HG02759 (cell line): ENCODE results near the gene BPIFB3.

Source experiments
- ATAC-seq: cut with Tn5 transposase; IDR thresholded peaks from one replicate; pipeline ENCODE4 v1.9.1; 2021; ENCODE audit warnings: mild to moderate bottlenecking, moderate library complexity; ENCODE audit not compliant: unreplicated experiment

Gene BPIFB3

DNA sequence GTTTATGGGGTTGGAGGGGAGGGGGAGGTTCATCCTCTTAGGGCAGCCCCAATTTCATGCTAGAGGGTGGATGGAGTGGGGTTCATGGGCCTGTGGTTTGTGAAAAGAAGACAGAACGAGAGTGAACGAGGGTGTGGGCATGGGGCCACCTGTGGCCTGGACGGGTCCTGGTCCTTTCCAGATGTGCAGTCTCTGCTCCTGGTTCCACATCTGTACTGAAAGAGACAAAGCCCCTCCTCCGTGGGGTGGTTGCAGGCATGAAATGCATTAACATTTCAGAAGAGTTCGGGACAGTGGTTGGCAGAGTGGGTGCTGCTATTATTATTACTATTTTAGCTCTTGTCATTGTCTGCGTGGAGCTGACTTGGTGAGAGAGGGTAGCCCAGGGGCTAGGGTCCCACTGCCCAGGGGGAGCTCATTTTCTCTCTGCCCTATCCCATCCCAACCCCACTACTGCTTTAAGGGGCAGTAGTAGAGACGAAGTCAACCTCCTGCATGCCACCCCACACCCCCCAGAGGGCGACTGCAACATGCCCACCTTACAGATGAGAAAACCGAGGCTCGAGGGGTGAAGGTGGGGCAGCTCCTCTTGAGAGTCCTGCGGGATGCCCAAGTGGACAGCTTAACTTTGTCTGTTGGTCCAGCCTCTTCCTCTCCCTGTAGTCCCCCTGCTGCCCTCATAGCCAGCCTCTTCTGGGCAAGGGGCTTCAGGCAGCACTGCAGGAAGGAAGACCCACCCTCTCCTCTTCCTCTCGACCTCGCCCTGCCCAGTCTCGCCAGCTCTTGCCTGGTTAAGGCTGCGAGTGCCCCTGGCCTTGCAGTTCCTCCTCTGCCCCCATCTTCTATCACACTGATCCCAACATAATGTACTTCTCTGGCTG lies 37.8 kb upstream of the BPIFB3 start:
- ATAC-seq, result no peak

DNA sequence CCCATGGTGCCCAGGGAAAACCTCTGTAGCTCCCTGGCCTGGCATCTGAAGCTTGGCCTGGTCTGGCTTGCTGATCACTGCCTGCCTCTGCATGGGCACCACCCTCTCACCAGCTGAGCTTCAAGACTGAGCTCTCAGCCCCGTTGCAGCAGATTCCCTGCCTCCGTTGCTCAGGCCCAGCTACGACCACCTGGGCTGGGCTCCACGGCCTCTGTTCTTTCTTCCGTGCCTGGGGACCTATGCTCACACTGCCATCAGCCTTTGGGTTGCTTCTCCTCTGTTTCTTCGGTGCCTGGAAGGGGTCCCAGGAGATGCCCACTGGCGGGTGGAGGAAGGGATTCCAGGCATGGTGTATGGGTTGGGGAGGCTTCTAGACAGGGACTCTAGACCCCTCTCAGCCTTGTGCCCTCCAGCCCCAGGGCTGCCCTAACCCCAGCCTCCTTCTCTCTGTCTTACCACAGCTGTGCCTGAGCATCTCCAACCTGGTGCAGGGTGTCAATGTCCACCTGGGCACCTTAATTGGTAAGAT lies 37.1 kb upstream of the BPIFB3 start:
- no peak for ATAC-seq

DNA sequence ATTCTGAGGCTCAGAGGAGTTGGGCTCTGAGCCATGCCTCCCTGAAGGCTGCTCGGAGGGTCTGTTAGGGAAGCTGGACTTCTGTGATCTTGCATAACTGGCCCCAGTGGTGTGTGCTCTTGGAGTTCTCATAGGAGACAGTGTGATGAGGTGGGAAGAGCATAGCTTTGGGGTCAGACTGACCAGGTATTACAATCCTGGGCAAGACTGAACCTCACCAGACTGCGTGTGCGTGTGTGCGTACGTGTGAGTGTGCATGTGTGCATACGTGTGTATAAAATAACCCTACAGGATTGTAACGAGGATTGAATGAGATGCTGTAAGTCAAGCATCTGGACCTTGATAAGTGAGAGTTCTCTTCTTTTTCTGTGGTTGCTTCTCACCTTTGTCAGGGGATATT lies 36.2 kb upstream of the BPIFB3 start:
- ATAC-seq, result no peak

DNA sequence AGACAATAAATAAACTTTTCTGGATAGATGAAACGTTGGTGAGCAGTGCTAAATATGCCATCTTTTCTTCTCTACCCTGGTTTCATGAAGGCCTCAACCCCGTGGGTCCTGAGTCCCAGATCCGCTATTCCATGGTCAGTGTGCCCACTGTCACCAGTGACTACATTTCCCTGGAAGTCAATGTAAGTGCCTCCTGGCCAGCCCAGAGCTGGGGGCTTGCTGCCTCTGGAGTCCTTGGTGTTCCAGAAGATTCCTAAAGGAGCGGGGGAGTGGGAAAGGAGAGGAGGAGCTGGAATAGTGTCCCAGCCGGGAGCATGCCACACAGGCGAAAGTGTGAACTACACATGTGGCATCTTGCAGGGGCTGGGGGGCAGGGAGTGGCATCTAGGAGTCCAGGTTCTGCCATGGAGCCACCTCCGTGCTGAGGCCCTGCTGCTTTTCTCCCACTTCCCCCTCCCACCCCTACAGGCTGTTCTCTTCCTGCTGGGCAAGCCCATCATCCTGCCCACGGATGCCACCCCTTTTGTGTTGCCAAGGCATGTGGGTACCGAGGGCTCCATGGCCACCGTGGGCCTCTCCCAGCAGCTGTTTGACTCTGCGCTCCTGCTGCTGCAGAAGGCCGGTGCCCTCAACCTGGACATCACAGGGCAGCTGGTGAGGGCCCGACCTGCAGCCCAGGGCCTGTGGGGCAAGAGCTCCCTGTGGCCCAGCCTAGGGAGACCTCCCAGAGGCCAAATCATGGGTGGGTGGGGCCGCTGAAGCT lies 35.4 kb upstream of the BPIFB3 start:
- ATAC-seq, result no peak

DNA sequence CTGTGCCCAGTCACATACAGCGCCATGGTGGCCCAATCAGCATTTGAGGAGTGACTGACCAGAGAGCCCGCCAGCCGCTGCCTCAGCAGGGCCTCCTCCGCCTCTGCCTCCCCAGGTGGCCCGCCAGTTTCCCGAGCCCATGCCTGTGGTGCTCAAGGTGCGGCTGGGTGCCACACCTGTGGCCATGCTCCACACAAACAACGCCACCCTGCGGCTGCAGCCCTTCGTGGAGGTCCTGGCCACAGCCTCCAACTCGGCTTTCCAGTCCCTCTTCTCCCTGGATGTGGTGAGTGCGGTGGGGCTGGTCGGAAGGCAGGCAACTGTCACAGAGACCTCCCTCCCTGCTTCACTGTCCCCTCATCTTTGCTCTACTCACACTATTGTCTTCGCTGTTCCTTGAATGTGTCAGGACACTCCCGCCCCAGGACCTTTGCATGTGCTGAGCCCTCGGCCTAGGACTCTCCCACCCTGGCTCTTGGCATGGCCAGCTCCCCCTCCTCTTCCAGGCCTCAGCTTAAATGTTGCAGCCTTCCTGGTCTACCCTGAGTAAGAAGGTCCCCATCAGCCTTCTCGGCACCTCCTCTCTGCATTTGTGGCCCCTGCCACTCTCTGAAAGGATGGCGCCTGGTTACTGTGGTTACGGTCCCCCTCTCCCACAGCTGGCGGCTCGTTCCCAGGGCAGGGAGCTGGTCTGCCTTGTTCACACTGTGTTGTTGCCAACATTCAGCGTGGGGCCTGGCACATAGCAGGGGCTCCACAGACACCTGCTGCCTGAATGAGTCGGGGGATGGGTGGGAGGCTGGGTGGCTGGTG lies 34.0 kb upstream of the BPIFB3 start:
- no peak for ATAC-seq

DNA sequence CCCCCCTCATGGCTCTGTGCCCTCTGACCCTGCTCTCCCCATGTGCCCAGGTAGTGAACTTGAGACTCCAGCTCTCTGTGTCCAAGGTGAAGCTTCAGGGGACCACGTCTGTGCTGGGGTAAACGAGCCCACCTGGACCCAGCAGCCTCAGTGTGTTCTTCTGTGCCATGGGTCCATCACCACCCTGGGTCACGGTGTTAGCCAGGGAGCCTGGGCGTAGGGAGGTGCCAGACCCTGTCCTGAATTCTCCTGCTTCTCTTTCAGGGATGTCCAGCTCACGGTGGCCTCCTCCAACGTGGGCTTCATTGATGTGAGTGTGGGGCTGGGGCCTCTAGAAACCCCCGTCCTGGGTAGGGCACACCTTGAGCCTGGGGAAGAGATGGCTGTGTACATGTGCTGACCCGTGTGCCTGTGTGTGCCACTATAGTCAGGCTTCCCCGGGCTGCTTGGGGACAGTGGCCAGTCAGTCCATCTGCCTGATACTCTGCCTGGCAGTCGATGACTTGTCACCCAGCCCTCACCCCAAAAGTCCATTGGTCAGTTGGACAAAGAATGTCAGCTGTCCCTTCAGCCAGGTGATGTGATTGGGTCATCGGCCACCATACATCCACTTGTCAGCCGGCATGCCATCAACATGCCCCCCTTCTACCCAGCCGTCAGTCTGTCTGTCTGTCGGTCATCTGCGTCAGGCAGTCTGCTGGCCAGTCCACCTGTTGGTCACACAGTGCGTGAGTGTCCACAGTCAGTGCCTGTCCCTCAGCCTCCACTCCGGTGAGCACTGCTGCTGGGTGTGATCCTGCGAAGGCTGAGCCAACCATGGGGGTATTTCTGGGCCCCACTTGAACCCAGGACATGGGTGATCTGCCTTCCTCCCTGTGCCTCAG lies 33.2 kb upstream of the BPIFB3 start:
- ATAC-seq, result no peak

DNA sequence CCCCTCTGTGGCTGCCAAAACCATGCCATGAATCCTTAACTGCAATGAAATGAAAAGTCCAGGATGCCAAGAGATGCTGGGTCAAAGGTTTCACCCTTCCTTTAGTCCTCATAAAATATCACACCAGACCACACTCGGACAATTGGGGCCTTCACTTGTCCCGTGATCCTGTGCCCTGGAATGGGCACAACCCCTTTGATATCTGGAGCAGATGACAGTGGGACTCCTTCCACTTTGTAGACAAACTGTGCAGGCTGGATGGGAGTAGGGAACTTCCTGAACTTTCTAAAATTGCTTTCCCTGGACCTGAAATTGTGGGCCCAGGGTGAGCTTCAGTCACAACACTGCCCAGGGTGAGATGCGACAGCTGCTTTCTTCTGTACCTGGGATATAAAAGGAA lies 31.8 kb upstream of the BPIFB3 start:
- ATAC-seq, result no peak

DNA sequence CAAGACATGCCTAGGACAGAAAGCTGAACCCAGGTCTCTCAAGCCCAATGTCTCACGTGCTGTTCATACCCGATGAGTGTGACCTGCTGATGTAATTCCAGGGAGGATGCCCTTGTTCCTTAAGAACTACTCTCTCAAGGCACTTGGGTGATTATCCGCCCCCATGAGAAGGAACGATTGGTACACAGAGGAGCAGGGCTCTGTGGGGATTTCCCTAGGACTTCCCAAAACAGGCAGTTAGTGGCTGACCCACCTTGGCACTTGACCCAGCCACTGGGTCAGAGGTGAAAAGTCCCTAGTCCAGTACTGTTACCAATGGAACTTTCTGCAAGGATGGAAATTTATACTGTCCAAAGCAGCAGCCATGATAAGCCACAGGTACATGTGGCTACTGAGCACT lies 31.4 kb upstream of the BPIFB3 start:
- ATAC-seq, result no peak

DNA sequence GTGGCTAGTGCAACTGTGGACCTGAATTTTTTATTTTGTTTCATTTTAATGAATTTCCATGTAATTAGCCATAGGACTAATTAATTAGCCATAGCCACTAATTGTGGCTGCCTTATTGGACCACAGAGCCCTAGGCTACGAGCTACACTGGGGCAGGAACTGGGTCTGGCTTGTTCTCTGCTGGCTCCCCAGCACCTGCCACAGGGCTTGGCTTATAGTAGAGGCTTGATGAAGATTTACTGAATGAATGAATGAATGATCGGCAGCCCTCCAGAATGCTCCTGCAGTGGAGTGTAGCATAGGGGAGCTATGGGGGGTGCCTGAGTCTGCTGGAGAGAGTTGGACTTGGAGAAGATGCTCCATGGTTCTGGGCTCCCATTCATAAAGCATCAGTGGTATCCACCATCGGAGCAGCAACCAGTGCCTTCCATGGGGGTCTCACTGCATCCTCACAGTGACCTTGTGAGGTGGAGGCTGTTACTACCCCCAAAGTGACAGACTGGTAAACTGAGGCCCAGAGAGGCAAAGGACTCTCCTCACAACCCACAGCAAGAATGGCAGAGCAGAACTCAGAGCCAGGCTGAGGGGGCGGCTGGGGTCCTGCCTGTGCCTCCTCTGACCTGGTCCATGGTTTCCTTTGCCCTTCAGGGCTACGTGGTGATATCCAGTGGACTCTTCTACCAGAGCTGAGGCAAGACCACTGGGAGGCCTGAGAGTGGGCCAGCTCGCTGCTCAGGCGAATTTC lies 30.8 kb upstream of the BPIFB3 start:
- ATAC-seq, result no peak

DNA sequence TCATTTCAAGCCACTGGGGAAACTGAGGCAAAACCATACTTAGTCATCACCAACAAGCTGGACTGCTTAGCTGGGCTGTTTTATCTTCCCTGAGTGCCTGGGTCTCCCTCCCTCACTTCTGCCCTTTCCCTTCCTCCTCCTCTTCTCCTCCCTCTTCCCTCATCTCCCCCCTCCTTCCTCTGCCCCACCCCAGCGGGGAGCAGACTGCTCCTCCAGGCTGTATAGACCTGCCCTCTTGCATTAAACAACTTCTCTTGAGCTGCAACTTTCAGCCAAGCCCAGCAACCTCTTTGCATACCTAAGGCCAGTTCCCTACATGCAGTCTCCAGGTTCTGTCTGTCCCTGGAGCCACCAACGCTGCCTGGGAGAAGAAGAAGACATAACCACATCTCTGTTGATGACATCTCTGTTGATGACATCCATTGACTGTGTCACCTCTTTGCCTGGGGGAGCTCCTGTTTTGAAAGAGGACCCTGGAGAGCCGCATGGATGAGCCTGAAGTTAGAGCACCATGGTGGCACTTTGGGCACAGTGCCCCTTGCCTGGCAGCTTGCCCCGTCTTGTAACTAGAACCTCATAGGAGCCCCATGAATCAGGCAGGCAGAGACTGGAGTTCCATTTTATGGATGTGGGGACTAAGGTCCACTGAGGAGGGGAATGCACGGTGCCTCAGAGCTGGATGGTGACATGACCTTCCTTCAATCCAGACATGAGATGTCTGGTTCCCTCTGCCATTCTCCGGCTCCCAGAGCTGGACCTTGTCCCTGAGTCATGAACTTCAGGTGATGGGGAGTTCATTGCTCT lies 30.1 kb upstream of the BPIFB3 start:
- no peak for ATAC-seq

DNA sequence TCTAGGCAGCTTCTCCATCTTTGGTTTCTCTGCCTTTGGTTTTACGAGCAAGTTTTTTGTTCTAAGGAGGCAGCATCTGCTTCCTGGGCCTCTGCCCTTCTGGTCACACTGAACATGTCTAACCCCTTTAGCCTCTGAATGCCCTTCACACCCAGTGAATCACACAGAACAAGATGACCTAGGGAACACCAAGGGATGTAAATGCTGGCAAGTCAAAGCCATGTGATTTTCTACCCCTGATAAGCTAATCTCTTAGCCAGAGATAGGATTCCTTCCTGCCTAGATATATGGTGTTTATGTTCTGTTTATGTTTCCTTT lies 29.5 kb upstream of the BPIFB3 start:
- no peak for ATAC-seq

DNA sequence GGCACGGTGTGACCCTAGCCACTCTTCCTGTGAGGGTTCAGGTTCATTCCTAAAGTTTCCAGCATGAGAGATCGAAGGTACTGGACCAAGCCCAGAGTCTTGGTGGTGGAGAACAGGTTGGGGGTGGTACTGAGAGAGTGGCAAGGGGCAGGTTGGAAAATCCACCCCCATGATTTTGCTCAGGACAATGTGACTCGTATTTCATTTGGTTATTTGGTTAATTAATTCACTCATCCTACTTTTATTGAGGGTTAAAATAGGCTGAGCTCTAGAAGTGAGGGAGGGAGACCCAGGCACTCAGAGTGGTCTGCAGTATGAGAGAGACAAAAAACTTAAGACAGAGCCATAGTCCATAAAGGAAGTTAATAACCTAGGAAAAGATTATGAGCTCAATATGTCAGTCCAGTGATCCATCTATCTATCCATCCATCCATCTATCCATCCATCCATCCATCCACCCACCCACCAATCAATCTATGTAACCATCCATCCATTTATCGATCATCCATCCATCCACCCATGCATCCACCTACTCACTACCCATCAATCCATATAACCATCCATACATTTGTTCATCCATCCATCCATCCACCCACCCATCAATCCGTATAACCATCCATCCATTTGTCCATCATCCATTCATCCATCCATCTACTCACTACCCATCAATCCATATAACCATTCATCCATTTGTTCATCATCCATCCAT lies 28.9 kb upstream of the BPIFB3 start:
- ATAC-seq, result no peak

DNA sequence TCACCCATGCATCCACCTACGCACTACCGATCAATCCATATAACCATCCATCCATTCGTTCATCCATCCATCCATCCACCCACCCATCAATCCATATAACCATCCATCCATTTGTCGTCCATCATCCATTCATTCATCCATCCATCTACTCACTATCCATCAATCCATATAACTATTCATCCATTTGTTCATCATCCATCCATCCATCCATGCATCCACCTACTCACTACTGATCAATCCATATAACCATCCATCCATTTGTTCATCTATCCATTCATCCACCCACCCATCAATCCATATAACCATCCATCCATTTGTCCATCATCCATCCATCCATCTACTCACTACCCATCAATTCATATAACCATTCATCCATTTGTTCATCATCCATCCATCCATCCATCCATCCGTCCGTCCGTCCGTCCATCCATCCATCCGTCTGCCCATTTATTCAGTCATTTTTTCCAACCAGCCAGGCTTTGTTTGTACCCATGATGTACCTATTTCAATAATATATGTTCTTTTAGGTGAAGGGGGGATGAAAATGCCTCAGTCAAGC lies 28.3 kb upstream of the BPIFB3 start:
- ATAC-seq, result no peak

DNA sequence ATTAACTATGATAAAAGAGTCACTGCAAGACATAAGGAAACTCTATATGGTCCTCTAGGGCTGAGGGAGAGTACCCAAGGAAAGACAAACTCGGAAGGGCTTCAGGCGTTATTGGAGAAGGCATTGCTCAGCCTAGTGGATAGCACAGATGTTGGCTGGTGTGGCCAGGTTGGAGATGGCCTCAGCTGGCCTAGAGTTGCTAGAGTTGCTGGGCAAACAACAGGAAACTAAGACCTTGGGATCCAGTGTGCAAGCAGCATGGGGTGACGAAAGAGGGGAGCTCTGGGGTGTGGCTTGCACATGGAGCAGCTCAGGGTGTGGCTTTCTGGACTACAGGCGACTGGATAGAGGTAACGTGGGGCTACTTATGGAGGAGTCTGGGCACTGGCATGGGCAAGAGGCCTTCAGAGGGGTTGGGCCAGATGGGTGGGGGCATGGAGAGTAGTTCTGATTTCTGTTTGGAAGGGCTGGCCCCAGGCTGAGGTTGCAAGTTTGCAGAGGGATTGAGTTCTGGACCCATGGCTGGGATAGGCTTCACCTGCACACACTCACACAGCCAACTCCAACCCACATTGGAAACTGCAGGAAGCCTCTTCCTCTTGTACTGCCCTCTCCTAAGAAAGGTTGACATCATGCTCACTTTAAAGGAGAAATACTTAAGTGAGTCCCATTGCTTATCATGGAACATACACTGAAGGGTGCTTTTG lies 27.5 kb upstream of the BPIFB3 start:
- no peak for ATAC-seq

DNA sequence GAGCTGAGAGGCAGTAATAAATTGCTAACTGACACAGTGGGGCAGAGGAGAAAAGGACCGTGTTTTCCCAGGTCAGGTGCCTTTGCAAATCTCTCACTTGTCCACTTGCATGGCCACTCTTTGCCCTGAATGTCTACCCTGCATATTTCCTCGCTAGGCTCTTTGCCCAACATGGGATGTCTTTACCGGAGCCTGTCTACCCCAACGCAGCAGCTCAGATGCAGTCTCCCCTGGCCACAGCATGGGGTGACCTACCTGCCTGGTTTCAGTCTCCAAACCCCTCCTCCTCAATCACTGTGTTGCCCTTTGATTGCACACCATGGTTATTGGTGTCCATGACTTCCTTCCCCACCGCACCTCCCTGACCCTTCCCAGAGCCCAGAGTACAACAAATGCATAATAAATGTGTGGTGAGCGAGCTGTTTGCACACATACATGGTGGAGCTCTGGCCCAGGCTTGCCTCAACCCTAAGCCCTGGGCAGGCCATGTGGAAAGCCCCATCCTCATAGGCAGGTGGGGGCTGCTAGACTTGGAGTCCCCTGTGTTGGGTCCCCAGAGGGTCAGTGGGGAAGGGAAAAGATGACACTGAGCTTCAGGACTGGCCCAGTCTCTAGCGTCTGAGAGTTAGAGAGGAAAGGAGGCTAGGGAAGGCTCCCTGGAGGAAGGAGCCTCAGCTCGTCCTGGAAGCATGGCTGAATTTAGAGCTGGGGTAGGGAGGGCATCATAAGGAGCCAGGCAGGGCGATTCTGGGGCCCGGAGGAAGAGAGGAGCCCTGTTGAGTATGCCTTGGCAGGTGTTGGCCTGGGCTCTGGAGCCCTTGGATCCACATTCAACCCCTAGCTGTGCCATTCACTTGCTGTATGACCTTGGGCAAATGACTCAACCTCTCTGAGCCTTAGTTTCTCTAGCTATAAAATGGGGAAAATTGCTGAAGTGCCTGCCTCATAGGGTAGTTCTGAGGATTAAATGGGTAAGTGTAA lies 26.6 kb upstream of the BPIFB3 start:
- ATAC-seq, result no peak
